IMR-90 (cell line): ENCODE data around the gene AGMO. TPM values are rescaled to one million over a fixed set of nuclear protein-coding genes. Genes with fewer than 3 reads are reported as not detected.

Source experiments
- ATAC-seq: fragments of 200-7000 bp; cut with Tn5 transposase; 2 replicates; pipeline ENCODE4 v1.9.1; 2020; ENCODE audit warnings: low read depth, mild to moderate bottlenecking, moderate library complexity
- BruUV-seq: library from RNA; stranded (reverse); fragments of 400-500 nt; replicated peaks from 2 replicates; lab custom pipeline; 2021; lab: Mats Ljungman, UMichigan
- CTCF ChIA-PET: fragments of 300-600 bp; formaldehyde crosslinking; extraction: SDS; loops from one replicate; lab custom pipeline; 2021; ENCODE audit warnings: antibody characterized with exemption; lab: Yijun Ruan, JAX
- POLR2A ChIA-PET: fragments of 300-600 bp; sonication (Branson Sonifier 250); formaldehyde crosslinking; loops from one replicate; lab custom pipeline; 2022; ENCODE audit warnings: antibody characterized with exemption; ENCODE audit not compliant: unreplicated experiment; lab: Charles Lee
- DNase-seq: peaks from one replicate; pipeline ENCODE4 v3.0.0; 2013
- H2AFZ ChIP-seq: replicated peaks from 2 replicates; pipeline ENCODE3; 2013; ENCODE audit warnings: low read length, mild to moderate bottlenecking; ENCODE audit not compliant: poor library complexity
- H2AK5ac ChIP-seq: 2 replicates; pipeline ENCODE4 v1.6.1; 2013; ENCODE audit warnings: low read depth, low read length, inconsistent platforms
- H2AK9ac ChIP-seq: replicated peaks from 2 replicates; pipeline ENCODE3; 2013; ENCODE audit warnings: mild to moderate bottlenecking, low read depth, low read length, moderate library complexity; ENCODE audit not compliant: poor library complexity
- H2BK120ac ChIP-seq: 2 replicates; pipeline ENCODE4 v1.6.1; 2013; ENCODE audit warnings: low read depth, low read length, inconsistent platforms
- H2BK15ac ChIP-seq: 3 replicates; pipeline ENCODE4 v1.6.1; 2013; ENCODE audit warnings: low read depth, low read length, inconsistent platforms
- H2BK20ac ChIP-seq: 2 replicates; pipeline ENCODE4 v1.6.1; 2013; ENCODE audit warnings: low read depth, mild to moderate bottlenecking, inconsistent platforms, low read length, moderate library complexity
- H2BK5ac ChIP-seq: 2 replicates; pipeline ENCODE4 v1.6.1; 2013; ENCODE audit warnings: mild to moderate bottlenecking, low read depth, low read length, inconsistent platforms; ENCODE audit not compliant: poor library complexity, severe bottlenecking
- H3K14ac ChIP-seq: replicated peaks from 2 replicates; pipeline ENCODE4 v1.6.1; 2013; ENCODE audit warnings: low read depth, low read length, inconsistent platforms
- H3K18ac ChIP-seq: 2 replicates; pipeline ENCODE4 v1.6.1; 2013; ENCODE audit warnings: low read depth, low read length, control low read depth
- H3K23ac ChIP-seq: 2 replicates; pipeline ENCODE4 v1.6.1; 2013; ENCODE audit warnings: low read depth, low read length, inconsistent platforms
- H3K27ac ChIP-seq: 2 replicates; pipeline ENCODE4 v1.5.1; 2013; ENCODE audit warnings: mild to moderate bottlenecking, control low read depth, low read length; ENCODE audit not compliant: insufficient read depth
- H3K27me3 ChIP-seq: 2 replicates; pipeline ENCODE4 v1.6.1; 2013; ENCODE audit warnings: low read length; ENCODE audit not compliant: control insufficient read depth, insufficient read depth
- H3K36me3 ChIP-seq: 2 replicates; pipeline ENCODE4 v1.6.1; 2013; ENCODE audit warnings: low read length, mixed read lengths; ENCODE audit not compliant: control insufficient read depth, insufficient read depth
- H3K4ac ChIP-seq: 2 replicates; pipeline ENCODE4 v1.6.1; 2013; ENCODE audit warnings: low read depth, low read length, inconsistent platforms
- H3K4me1 ChIP-seq: 2 replicates; pipeline ENCODE4 v1.6.1; 2013; ENCODE audit warnings: low read length, mixed read lengths; ENCODE audit not compliant: control insufficient read depth, insufficient read depth
- H3K4me2 ChIP-seq: 2 replicates; pipeline ENCODE4 v1.6.1; 2013; ENCODE audit warnings: low read depth, mild to moderate bottlenecking, control low read depth, low read length, moderate library complexity
- H3K4me3 ChIP-seq: 2 replicates; pipeline ENCODE4 v1.5.1; 2013; ENCODE audit warnings: low read depth, mild to moderate bottlenecking, control low read depth, low read length, moderate library complexity; ENCODE audit not compliant: insufficient read depth
- H3K56ac ChIP-seq: 2 replicates; pipeline ENCODE4 v1.6.1; 2013; ENCODE audit warnings: low read length, inconsistent platforms; ENCODE audit not compliant: insufficient read depth; ENCODE audit errors: extremely low read depth
- H3K79me1 ChIP-seq, 2 experiments: 2 replicates each; pipeline ENCODE4 v1.6.1; 2013; ENCODE audit warnings: low read length in 2 of 2, inconsistent platforms in 1 of 2, low read depth in 1 of 2
- H3K9ac ChIP-seq: 2 replicates; pipeline ENCODE4 v1.6.1; 2013; ENCODE audit warnings: low read depth, low read length, control low read depth
- H3K9me1 ChIP-seq: 2 replicates; pipeline ENCODE4 v1.6.1; 2013; ENCODE audit warnings: low read length, inconsistent platforms; ENCODE audit not compliant: insufficient read depth
- H3K9me3 ChIP-seq: 2 replicates; pipeline ENCODE4 v1.6.1; 2013; ENCODE audit warnings: low read length; ENCODE audit not compliant: control insufficient read depth, insufficient read depth
- H4K20me1 ChIP-seq: 2 replicates; pipeline ENCODE4 v1.6.1; 2013; ENCODE audit warnings: low read length, inconsistent platforms; ENCODE audit not compliant: insufficient read depth
- H4K5ac ChIP-seq: 2 replicates; pipeline ENCODE4 v1.6.1; 2013; ENCODE audit warnings: mild to moderate bottlenecking, low read depth, low read length, control low read depth
- H4K8ac ChIP-seq, 2 experiments: 2 replicates each; pipeline ENCODE4 v1.6.1; 2013; ENCODE audit warnings: low read depth in 2 of 2, low read length in 2 of 2, control low read depth in 1 of 2, inconsistent platforms in 1 of 2
- H4K91ac ChIP-seq: 2 replicates; pipeline ENCODE4 v1.6.1; 2013; ENCODE audit warnings: low read depth, low read length, inconsistent platforms; ENCODE audit not compliant: insufficient read depth
- MAFK ChIP-seq: IDR thresholded peaks from 2 replicates; pipeline ENCODE4 v1.6.1; 2012; ENCODE audit warnings: low read depth, low read length, improper control_type of control experiment
- MAZ ChIP-seq: IDR thresholded peaks from 2 replicates; pipeline ENCODE4 v1.6.1; 2012; ENCODE audit warnings: low read depth, mild to moderate bottlenecking, low read length, improper control_type of control experiment, moderate library complexity, borderline replicate concordance
- RCOR1 ChIP-seq: IDR thresholded peaks from 2 replicates; pipeline ENCODE4 v1.6.1; 2012; ENCODE audit warnings: mild to moderate bottlenecking, low read length, improper control_type of control experiment; ENCODE audit not compliant: insufficient replicate concordance
- WGBS, 2 experiments: methylation state at CpG; one replicate each; pipeline versions ENCODE4 v1.1.5 to v1.1.7; 2013; ENCODE audit warnings: missing lambda C conversion rate in 2 of 2; ENCODE audit not compliant: insufficient read length in 1 of 2; ENCODE audit errors: extremely low coverage in 2 of 2; 5-methylcytosine and 5-hydroxymethylcytosine counted together
- dilution Hi-C: fragments of 300-500 bp; cut with HindIII; formaldehyde crosslinking; loops from one replicate; pipeline ENCODE4 v1.14.3; 2018; ENCODE audit warnings: low sequenced_read_pairs; ENCODE audit not compliant: unreplicated experiment
- in situ Hi-C: fragments of 300-500 bp; cut with MboI; formaldehyde crosslinking; loops from 3 replicates; pipeline ENCODE4 v1.14.3; 2019; ENCODE audit warnings: low sequenced_read_pairs, inconsistent platforms, mixed read lengths
- intact Hi-C: fragments of 100-400 bp; cut with micrococcal nuclease; formaldehyde crosslinking; loops from 2 replicates; pipeline ENCODE4 v1.10.0; 2022
- polyA plus RNA-seq, 3 experiments: library from polyadenylated mRNA; depleted of rRNA; stranded (reverse); fragments of >200 nt; gene quantifications; 2 replicates each; pipeline ENCODE4 v1.2.3, GENCODE V29; 2012; ENCODE audit warnings: low replicate concordance in 1 of 3
- total RNA-seq: library from RNA; depleted of rRNA; stranded (reverse); fragments of >200 nt; gene quantifications from 2 replicates; pipeline ENCODE4 v1.2.3, GENCODE V29; 2012

AGMO gene
- total and polyA plus RNA-seq, 2 of the 4 experiments (the other 2 are of a cell fraction), result not detected

DNA sequence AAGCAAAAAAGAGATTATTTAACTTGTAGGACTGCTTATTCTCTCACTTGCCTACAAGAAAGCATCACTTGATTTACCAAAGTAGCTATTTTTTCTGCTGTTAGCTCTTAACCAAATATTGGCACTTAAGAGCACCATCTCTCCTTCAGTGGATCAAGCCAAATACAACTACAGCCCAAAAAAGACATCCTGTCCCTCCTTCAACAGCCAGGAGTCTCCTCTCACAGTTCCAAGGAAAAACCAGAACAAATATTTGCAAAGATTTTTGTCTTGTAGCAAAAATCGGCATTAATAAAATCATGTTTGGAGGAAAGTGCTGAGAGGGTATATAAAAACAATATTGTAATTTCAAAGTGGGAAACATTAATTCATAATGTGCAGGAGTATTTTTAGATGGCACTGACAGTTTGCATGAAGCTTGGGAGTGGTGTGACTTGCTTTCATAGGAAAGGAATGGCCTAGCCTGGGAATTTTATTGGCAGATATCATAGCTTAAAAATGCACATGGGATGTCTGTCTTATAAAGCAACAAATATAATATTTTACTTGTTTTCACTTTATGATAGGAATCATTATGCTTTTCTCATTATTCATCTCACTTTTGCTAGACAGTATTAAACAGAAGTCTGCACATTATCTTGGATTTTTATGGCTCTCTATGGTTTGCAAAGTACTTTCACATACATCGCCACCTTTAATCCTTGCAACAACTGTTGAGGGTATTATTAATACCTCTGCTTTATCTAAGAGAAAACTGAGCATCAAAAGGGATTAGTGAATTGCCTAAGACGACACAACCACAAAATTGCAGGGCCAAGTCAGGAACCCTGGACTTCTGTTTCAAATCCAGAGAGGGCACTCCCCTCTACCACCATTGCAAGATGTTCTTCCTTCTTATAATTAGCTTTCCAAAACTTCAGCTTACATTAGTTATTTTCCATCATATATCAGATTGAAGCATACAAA is 103.5 kb downstream of the AGMO start:
- intact Hi-C loops, result no loop called here
- dilution Hi-C loops, result no loop called here
- Histone ChIP-seq H3K14ac (no peak overlapping the region), H3K27me3 (no peaks in the 10 kb centered on the region), H3K4ac (no peak overlapping the region), H3K23ac (no peak overlapping the region), H3K36me3 (no peaks in the 10 kb centered on the region), H4K20me1 (no peaks in the 10 kb centered on the region), H3K4me1 (peaks cover 4% of the 10 kb centered on the region; the same call in 1 of the 2 replicates), H3K27ac (no peak overlapping the region), H3K18ac (no peak overlapping the region), H3K79me1 (no peaks in the 10 kb centered on the region), H2BK15ac (no peak overlapping the region), H2AK5ac (no peak overlapping the region), H2BK5ac (no peak overlapping the region), H4K91ac (no peak overlapping the region), H3K4me2 (no peak overlapping the region), H2BK20ac (no peak overlapping the region), H3K9me1 (no peaks in the 10 kb centered on the region), H2AFZ (no peak overlapping the region), H3K9ac (no peak overlapping the region), H3K9me3 (no peaks in the 10 kb centered on the region), H2BK120ac (no peak overlapping the region), H2AK9ac (no peak overlapping the region), H4K5ac (no peak overlapping the region), H4K8ac (no peak overlapping the region), H3K4me3 (no peak overlapping the region), H3K56ac (no peak overlapping the region)
- in situ Hi-C loops, result no loop called here
- TF ChIP-seq MAFK, result no peak
- no peak for TF ChIP-seq MAZ
- no peak for TF ChIP-seq RCOR1
- WGBS, 2 experiments, result no CpG with 5 or more reads among the region's 3 CpGs
- CTCF ChIA-PET, result no interaction called here
- DNase-seq (no peak), ATAC-seq (no peak)
- BruUV-seq, result no TSS peak
- POLR2A ChIA-PET, result no interaction called here
